ENCODE measurements around the gene RINT1. TPM values are rescaled to one million over a fixed set of nuclear protein-coding genes. Genes with fewer than 3 reads are reported as not detected.
"Not testable (repeated sequence)": the region's sequence is repeated elsewhere in the genome, so short reads cannot be mapped to it uniquely, and the experiment has no call there.

RINT1 gene
- total RNA-seq, 2 donors from 2014 or later = 21.0 to 26.0 TPM

DNA sequence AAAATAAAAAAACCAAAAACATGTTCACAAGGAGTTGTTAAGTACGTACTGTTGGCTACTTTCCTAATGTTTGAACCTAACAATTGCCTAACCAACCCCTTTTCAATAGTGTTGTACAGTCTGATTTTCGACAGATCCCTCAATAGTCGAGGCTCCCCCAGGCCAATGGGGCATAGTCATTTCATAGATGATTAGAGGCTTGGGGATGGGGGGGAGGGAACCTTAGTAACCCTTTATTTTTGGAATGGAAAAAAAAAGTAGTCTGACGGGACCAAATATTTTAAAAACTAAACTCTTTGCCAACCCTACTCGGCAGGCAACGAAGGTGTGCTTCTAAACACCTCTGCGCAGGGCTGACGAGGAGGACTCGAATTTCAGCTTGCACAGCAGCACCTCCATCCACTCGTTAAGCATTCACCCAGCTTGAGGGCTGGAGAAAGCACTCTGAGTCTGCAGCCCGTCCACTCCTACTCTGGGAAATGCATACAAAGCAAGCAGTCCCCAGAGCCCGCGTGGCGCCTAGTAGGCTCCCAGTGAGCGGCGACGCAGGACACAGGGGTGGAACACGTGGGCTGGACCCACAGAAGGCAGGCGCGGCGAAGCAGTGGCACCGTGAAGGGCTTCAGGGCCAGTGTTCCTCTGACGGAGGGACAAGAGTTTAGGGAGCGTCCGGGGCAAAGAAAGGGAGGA, 10.8 kb upstream of the RINT1 start:
- Mint-ChIP-seq H3K4me1 (peaks cover 7% of the 10 kb centered on the region), H3K27ac (peak overlapping the region; percentile 98), H3K4me3 (peak overlapping the region; percentile 94), H3K36me3 (ENCODE audit: low read depth) (peaks cover 21% of the 10 kb centered on the region), H3K27me3 (ENCODE audit: insufficient read depth) (no peaks in the 10 kb centered on the region), H3K9me3 (peaks cover 9% of the 10 kb centered on the region)
- TF ChIP-seq, protein P1, sequence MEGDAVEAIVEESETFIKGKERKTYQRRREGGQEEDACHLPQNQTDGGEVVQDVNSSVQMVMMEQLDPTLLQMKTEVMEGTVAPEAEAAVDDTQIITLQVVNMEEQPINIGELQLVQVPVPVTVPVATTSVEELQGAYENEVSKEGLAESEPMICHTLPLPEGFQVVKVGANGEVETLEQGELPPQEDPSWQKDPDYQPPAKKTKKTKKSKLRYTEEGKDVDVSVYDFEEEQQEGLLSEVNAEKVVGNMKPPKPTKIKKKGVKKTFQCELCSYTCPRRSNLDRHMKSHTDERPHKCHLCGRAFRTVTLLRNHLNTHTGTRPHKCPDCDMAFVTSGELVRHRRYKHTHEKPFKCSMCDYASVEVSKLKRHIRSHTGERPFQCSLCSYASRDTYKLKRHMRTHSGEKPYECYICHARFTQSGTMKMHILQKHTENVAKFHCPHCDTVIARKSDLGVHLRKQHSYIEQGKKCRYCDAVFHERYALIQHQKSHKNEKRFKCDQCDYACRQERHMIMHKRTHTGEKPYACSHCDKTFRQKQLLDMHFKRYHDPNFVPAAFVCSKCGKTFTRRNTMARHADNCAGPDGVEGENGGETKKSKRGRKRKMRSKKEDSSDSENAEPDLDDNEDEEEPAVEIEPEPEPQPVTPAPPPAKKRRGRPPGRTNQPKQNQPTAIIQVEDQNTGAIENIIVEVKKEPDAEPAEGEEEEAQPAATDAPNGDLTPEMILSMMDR (conservative IDR thresholded peaks at IDR 0.05) = no peak
- peak overlapping the region; percentile 75 for H3K9ac ChIP-seq (ENCODE audit: extremely low read depth, low read length, poor library complexity, severe bottlenecking)
- H3K27me3 ChIP-seq (ENCODE audit: control insufficient read depth, insufficient read depth, low read length, poor library complexity, severe bottlenecking) = no peaks in the 10 kb centered on the region
- peaks cover 7% of the 10 kb centered on the region for H3K9me3 ChIP-seq (ENCODE audit: control insufficient read depth, low read length)
- H3K4me1 ChIP-seq (ENCODE audit: control insufficient read depth, insufficient read depth, low read length) = no peaks in the 10 kb centered on the region
- WGBS, 2 experiments (ENCODE audit: insufficient coverage in 1 of 2, insufficient read length in 1 of 2) = 9 to 100% methylated on average over 1 to 25 of the region's 25 CpGs
- H3K36me3 ChIP-seq (ENCODE audit: control insufficient read depth, insufficient read depth, low read length) = peaks cover 13% of the 10 kb centered on the region
- H3K27ac ChIP-seq (ENCODE audit: low read depth, low read length) = peak overlapping the region; percentile 84
- peak; percentile 78 for DNase-seq
- H3K4me3 ChIP-seq (ENCODE audit: low read length) = peak overlapping the region; percentile 95

DNA sequence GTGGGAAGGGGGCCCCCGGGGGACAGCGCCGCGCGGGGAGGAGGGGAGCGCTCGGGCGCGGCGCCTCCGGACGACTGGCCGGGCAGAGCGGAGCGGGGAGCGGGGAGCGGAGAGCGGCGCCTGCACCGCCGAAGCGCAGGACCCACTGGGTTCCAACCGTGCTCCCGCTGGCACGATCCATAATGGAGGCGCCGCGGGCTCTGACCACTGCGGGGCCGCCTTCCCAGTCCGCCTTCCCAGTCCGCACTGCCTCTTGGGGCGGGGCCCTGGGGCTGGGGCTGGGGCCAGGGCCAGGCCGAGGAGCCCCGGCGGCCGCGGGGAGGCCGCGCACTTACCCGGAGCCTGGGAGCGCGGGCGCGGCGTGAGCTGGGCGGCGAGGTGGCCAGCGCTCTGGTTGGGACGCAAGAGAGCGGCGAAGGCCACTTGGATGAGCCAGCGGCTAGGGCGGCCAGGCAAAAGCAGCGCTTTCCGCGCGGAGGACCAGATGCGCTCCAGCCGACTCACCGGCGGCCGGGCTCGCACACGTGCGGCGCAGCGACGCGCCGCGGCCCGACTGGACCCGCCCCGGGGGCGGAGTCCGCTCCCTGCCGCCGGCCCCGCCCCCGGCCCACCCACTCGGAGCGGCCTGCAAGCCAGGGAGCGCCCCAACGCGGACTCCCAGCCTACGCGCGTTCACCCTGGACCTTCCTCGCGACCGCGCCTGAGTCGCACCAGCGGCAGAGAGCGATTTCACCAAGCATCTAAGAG, 10.1 kb upstream of the RINT1 start, which contains the start of gene PUS7:
Gene PUS7, minus strand, starts transcription at position 555 of the 747 bp plus-strand sequence. CDS start 13,759 bp downstream, outside the sequence.
- DNase-seq = peak; percentile 96
- Histone ChIP-seq H3K4me3 (ENCODE audit: low read length) (peak within 1 kb of the TSS; percentile 95), H3K27me3 (ENCODE audit: control insufficient read depth, insufficient read depth, low read length, poor library complexity, severe bottlenecking) (no peaks in the 10 kb centered on the region), H3K9ac (ENCODE audit: extremely low read depth, low read length, poor library complexity, severe bottlenecking) (peak within 1 kb of the TSS; percentile 75), H3K36me3 (ENCODE audit: control insufficient read depth, insufficient read depth, low read length) (peaks cover 11% of the 10 kb centered on the region), H3K27ac (ENCODE audit: low read depth, low read length) (peak within 1 kb of the TSS; percentile 84), H3K9me3 (ENCODE audit: control insufficient read depth, low read length) (peaks cover 7% of the 10 kb centered on the region), H3K4me1 (ENCODE audit: control insufficient read depth, insufficient read depth, low read length) (no peaks in the 10 kb centered on the region)
- Mint-ChIP-seq H3K4me1 (peaks cover 7% of the 10 kb centered on the region), H3K27ac (peak within 1 kb of the TSS; percentile 98), H3K36me3 (ENCODE audit: low read depth) (peaks cover 14% of the 10 kb centered on the region), H3K27me3 (ENCODE audit: insufficient read depth) (no peaks in the 10 kb centered on the region), H3K9me3 (peaks cover 9% of the 10 kb centered on the region), H3K4me3 (peak within 1 kb of the TSS; percentile 94)
- TF ChIP-seq, protein P1 (conservative IDR thresholded peaks at IDR 0.05) = no peak
- 0 to 2% methylated on average over 33 to 96 of the region's 96 CpGs for WGBS, 2 experiments (ENCODE audit: insufficient coverage in 1 of 2, insufficient read length in 1 of 2)

DNA sequence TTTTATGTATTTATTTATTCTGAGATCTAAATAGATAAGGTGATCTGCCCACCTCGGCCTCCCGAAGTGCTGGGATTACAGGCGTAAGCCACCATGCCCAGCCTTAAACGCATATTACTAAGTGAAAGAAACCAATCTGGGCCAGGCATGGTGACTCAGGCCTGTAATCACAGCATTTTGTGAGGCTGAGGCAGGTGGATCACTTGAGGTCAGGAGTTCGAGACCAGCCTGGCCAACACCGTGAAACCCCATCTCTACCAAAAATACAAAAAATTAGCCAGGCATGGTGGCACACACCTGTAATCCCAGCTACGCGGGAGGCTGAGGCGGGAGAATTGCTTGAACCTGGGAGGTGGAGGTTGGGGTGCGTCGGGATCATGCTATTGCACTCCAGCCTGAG, 7.6 kb upstream of the RINT1 start:
- H3K4me3 Mint-ChIP-seq, H3K4me1 Mint-ChIP-seq: not testable (repeated sequence)
- 88 to 95% methylated on average over 4 to 10 of the region's 11 CpGs for WGBS, 2 experiments (ENCODE audit: insufficient coverage in 1 of 2, insufficient read length in 1 of 2)

More for the DNA sequence above, 7.6 kb upstream of the RINT1 start:
- H3K9me3 ChIP-seq (ENCODE audit: control insufficient read depth, low read length); H3K27me3 ChIP-seq (ENCODE audit: control insufficient read depth, insufficient read depth, low read length, poor library complexity, severe bottlenecking); DNase-seq; H3K36me3 ChIP-seq (ENCODE audit: control insufficient read depth, insufficient read depth, low read length); H3K27ac Mint-ChIP-seq; H3K9me3 Mint-ChIP-seq; H3K9ac ChIP-seq (ENCODE audit: extremely low read depth, low read length, poor library complexity, severe bottlenecking); H3K36me3 Mint-ChIP-seq (ENCODE audit: low read depth); H3K4me3 ChIP-seq (ENCODE audit: low read length); H3K27me3 Mint-ChIP-seq (ENCODE audit: insufficient read depth); H3K27ac ChIP-seq (ENCODE audit: low read depth, low read length); H3K4me1 ChIP-seq (ENCODE audit: control insufficient read depth, insufficient read depth, low read length): not testable (repeated sequence)
